SK-N-SH (cell line): Measurements from ENCODE around the gene SYT14. TPM values are rescaled to one million over a fixed set of nuclear protein-coding genes. Genes with fewer than 3 reads are reported as not detected.
"Not testable (repeated sequence)": the region's sequence is repeated elsewhere in the genome, so short reads cannot be mapped to it uniquely, and the experiment has no call there.

Experiments
- CTCF ChIA-PET: fragments of 300-600, 350-600 bp; formaldehyde crosslinking; extraction: SDS; loops from one replicate; lab custom pipeline; 2021; lab: Yijun Ruan, JAX
- POLR2A ChIA-PET: fragments of 350-600 bp; sonication (Branson Sonifier 250); formaldehyde crosslinking; extraction: SDS; loops from one replicate; lab custom pipeline; 2020; ENCODE audit warnings: antibody characterized with exemption, inconsistent platforms; lab: Yijun Ruan, JAX
- DNase-seq: peaks from one replicate; pipeline ENCODE4 v3.0.0; 2012
- H2AFZ ChIP-seq: fragments of 200-600 bp; sonication (generic); 2 replicates; pipeline ENCODE4 v1.8.1; 2016; ENCODE audit warnings: antibody characterized with exemption, mild to moderate bottlenecking, low read depth
- H3F3A ChIP-seq: fragments of 200-600 bp; sonication (generic); replicated peaks from 2 replicates; pipeline ENCODE3; 2016; ENCODE audit warnings: antibody characterized with exemption, mild to moderate bottlenecking; ENCODE audit not compliant: insufficient read depth
- H3K27ac ChIP-seq, 2 experiments: fragments of 200-500 bp in 1 of 2; fragments of 200-600 bp in 1 of 2; sonication (Bioruptor generic) in 1 of 2; sonication (generic), shearing (Covaris generic) in 1 of 2; 2 replicates each; pipeline versions ENCODE4 v1.5.1 to v1.6.1; 2014 to 2016; ENCODE audit warnings: low read depth in 2 of 2, inconsistent platforms in 1 of 2, low read length in 1 of 2, mild to moderate bottlenecking in 1 of 2, mixed read lengths in 1 of 2
- H3K27me3 ChIP-seq: fragments of 200-600 bp; sonication (generic), shearing (Covaris generic); 2 replicates; pipeline ENCODE4 v1.6.1; 2016; ENCODE audit warnings: mixed run types; ENCODE audit not compliant: insufficient read depth
- H3K36me3 ChIP-seq, 2 experiments: fragments of 200-500 bp in 1 of 2; fragments of 200-600 bp in 1 of 2; sonication (Bioruptor generic) in 1 of 2; sonication (generic) in 1 of 2; replicated peaks in 1 of 2; 2 replicates each; pipeline versions ENCODE3 to v1.5.1; 2014 to 2016; ENCODE audit warnings: low read length in 1 of 2, mild to moderate bottlenecking in 1 of 2; ENCODE audit not compliant: insufficient read depth in 2 of 2, control insufficient read depth in 1 of 2
- H3K4me1 ChIP-seq, 2 experiments: fragments of 200-500 bp in 1 of 2; fragments of 200-600 bp in 1 of 2; sonication (Bioruptor generic) in 1 of 2; sonication (generic), shearing (Covaris generic) in 1 of 2; 2 replicates each; pipeline versions ENCODE4 v1.5.1 to v1.6.1; 2014 to 2016; ENCODE audit warnings: low read depth in 1 of 2, low read length in 1 of 2, mixed run types in 1 of 2; ENCODE audit not compliant: insufficient read depth in 2 of 2, control insufficient read depth in 1 of 2
- H3K4me2 ChIP-seq: fragments of 200-600 bp; sonication (generic), shearing (Covaris generic); 2 replicates; pipeline ENCODE4 v1.6.1; 2017; ENCODE audit warnings: mixed run types
- H3K4me3 ChIP-seq, 2 experiments: fragments of 200-500 bp in 1 of 2; fragments of 200-600 bp in 1 of 2; sonication (Bioruptor generic) in 1 of 2; sonication (generic), shearing (Covaris generic) in 1 of 2; 2 replicates each; pipeline versions ENCODE4 v1.5.1 to v1.8.1; 2014 to 2016; ENCODE audit warnings: low read depth in 2 of 2, inconsistent platforms in 1 of 2, low read length in 1 of 2, mild to moderate bottlenecking in 1 of 2, mixed read lengths in 1 of 2, moderate library complexity in 1 of 2
- H3K79me2 ChIP-seq: fragments of 200-600 bp; sonication (generic); 2 replicates; pipeline ENCODE4 v1.8.1; 2017; ENCODE audit warnings: mild to moderate bottlenecking; ENCODE audit not compliant: insufficient read depth
- H3K9ac ChIP-seq: fragments of 200-600 bp; sonication (generic); 2 replicates; pipeline ENCODE4 v1.6.1; 2017; ENCODE audit warnings: mixed run types
- H3K9me2 ChIP-seq: fragments of 200-600 bp; sonication (generic); 2 replicates; pipeline ENCODE4 v1.6.1; 2017; ENCODE audit warnings: mixed run types
- H3K9me3 ChIP-seq: fragments of 200-600 bp; sonication (generic); 2 replicates; pipeline ENCODE4 v1.6.1; 2017; ENCODE audit warnings: mixed run types, mild to moderate bottlenecking, moderate library complexity
- H4K20me1 ChIP-seq: fragments of 200-600 bp; sonication (generic); 2 replicates; pipeline ENCODE4 v1.6.1; 2017; ENCODE audit warnings: mild to moderate bottlenecking, mixed run types; ENCODE audit not compliant: insufficient read depth
- GABPA ChIP-seq: IDR thresholded peaks from 2 replicates; pipeline ENCODE4 v1.4.0; 2012; ENCODE audit warnings: low read depth, mild to moderate bottlenecking
- MEF2A ChIP-seq: IDR thresholded peaks from 2 replicates; pipeline ENCODE4 v1.4.0; 2012; ENCODE audit warnings: low read depth, borderline replicate concordance
- MXI1 ChIP-seq: IDR thresholded peaks from 2 replicates; pipeline ENCODE4 v1.6.1; 2012; ENCODE audit warnings: mild to moderate bottlenecking, low read depth, low read length, improper control_type of control experiment
- POLR2AphosphoS5 ChIP-seq: IDR thresholded peaks from 2 replicates; pipeline ENCODE4 v1.6.1; 2012; ENCODE audit warnings: low read depth, low read length
- RAD21 ChIP-seq: IDR thresholded peaks from 2 replicates; pipeline ENCODE4 v1.6.1; 2012; ENCODE audit warnings: mild to moderate bottlenecking, low read length
- RCOR1 ChIP-seq: fragments of 150-350 bp; IDR thresholded peaks from 2 replicates; pipeline ENCODE4 v1.6.1; 2017; ENCODE audit warnings: antibody characterized with exemption, low read length
- RXRA ChIP-seq: IDR thresholded peaks from 2 replicates; pipeline ENCODE4 v1.4.0; 2012; ENCODE audit warnings: low read depth, mild to moderate bottlenecking, borderline replicate concordance
- SIN3A ChIP-seq: IDR thresholded peaks from 2 replicates; pipeline ENCODE4 v1.6.1; 2012; ENCODE audit warnings: low read depth, mild to moderate bottlenecking, low read length, moderate library complexity, borderline replicate concordance
- SMC3 ChIP-seq: IDR thresholded peaks from 2 replicates; pipeline ENCODE4 v1.6.1; 2012; ENCODE audit warnings: low read depth, low read length, improper control_type of control experiment
- WGBS: methylation state at CpG from one replicate; pipeline ENCODE4 v1.1.6; 2017; ENCODE audit warnings: low lambda C conversion rate; 5-methylcytosine and 5-hydroxymethylcytosine counted together
- polyA plus RNA-seq, 3 experiments: library from polyadenylated mRNA; depleted of rRNA; stranded (reverse); fragments of >200 nt; gene quantifications; 2 replicates each; pipeline ENCODE4 v1.2.3, GENCODE V29; 2012
- TF ChIP-seq, protein P1 (sequence below): IDR thresholded peaks from 2 replicates; pipeline ENCODE4 v1.4.0; 2012; ENCODE audit warnings: low read depth, borderline replicate concordance
- TF ChIP-seq, protein P2 (sequence below): fragments of 200-600 bp; sonication (generic); IDR thresholded peaks from 2 replicates; pipeline ENCODE4 v1.6.1; 2017; ENCODE audit warnings: antibody characterized with exemption, mild to moderate bottlenecking, moderate library complexity

Gene SYT14
- polyA plus RNA-seq, 1 of the 3 experiments (the other 2 are of a cell fraction) = 1.2 TPM

DNA sequence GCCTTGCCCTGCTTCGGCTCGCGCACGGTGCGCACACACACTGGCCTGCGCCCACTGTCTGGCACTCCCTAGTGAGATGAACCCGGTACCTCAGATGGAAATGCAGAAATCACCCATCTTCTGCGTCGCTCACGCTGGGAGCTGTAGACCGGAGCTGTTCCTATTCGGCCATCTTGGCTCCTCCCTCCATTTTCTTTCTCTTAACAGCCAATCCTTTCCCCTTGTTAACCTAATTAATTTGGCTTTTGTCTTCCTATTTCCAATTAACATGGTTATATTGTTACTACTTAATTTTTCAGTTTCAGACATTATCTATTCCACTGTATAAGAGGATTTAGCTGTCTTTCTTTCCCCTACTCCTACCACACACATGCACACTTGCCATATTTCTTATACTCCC, 18.4 kb upstream of the SYT14 start:
- POLR2A ChIA-PET, H4K20me1 ChIP-seq: not testable (repeated sequence)

DNA sequence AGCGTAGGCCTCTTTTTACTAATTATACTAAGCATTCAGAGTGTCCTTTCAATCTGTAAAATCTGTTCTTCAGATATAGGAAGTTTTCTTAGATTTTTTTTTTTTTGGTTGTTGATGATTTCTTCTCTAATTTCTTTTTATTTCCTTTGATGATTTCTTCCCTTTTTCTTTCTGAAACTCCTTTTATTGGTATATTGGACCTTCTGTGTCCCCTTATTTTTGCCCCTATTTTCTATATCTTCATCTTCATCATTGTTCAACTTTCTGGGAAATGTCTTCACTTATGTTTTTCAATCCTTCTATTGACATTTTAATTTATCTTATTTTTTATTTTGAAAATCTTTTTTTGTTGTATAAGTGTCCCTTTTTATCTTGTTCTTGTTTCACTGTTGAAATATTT, 17.2 kb upstream of the SYT14 start:
- Histone ChIP-seq H2AFZ (no peak overlapping the region), H4K20me1 (no peaks in the 10 kb centered on the region), H3K4me3 (no peak overlapping the region), H3K4me2 (no peak overlapping the region), H3K9ac (no peak overlapping the region), H3K9me3 (peaks cover 5% of the 10 kb centered on the region), H3K36me3 (no peaks in the 10 kb centered on the region), H3F3A (no peaks in the 10 kb centered on the region), H3K79me2 (no peaks in the 10 kb centered on the region), H3K27ac (no peak overlapping the region), H3K27me3 (no peaks in the 10 kb centered on the region), H3K9me2 (no peaks in the 10 kb centered on the region), H3K4me1 (peaks cover 1 to 7% of the 10 kb centered on the region in 2 experiments; a peak in 3 of 4 replicates)
- CTCF ChIA-PET = no interaction called here
- POLR2A ChIA-PET = no interaction called here
- no peak for DNase-seq
- WGBS = 73% methylated on average over 1 of the region's 1 CpG
- TF ChIP-seq MEF2A (no peak), MXI1 (no peak), SMC3 (no peak), POLR2AphosphoS5 (no peak), GABPA (no peak), RAD21 (no peak), SIN3A (no peak), RCOR1 (no peak), RXRA (no peak)
- TF ChIP-seq, protein P1, sequence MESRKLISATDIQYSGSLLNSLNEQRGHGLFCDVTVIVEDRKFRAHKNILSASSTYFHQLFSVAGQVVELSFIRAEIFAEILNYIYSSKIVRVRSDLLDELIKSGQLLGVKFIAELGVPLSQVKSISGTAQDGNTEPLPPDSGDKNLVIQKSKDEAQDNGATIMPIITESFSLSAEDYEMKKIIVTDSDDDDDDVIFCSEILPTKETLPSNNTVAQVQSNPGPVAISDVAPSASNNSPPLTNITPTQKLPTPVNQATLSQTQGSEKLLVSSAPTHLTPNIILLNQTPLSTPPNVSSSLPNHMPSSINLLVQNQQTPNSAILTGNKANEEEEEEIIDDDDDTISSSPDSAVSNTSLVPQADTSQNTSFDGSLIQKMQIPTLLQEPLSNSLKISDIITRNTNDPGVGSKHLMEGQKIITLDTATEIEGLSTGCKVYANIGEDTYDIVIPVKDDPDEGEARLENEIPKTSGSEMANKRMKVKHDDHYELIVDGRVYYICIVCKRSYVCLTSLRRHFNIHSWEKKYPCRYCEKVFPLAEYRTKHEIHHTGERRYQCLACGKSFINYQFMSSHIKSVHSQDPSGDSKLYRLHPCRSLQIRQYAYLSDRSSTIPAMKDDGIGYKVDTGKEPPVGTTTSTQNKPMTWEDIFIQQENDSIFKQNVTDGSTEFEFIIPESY = no peak
- TF ChIP-seq, protein P2, sequence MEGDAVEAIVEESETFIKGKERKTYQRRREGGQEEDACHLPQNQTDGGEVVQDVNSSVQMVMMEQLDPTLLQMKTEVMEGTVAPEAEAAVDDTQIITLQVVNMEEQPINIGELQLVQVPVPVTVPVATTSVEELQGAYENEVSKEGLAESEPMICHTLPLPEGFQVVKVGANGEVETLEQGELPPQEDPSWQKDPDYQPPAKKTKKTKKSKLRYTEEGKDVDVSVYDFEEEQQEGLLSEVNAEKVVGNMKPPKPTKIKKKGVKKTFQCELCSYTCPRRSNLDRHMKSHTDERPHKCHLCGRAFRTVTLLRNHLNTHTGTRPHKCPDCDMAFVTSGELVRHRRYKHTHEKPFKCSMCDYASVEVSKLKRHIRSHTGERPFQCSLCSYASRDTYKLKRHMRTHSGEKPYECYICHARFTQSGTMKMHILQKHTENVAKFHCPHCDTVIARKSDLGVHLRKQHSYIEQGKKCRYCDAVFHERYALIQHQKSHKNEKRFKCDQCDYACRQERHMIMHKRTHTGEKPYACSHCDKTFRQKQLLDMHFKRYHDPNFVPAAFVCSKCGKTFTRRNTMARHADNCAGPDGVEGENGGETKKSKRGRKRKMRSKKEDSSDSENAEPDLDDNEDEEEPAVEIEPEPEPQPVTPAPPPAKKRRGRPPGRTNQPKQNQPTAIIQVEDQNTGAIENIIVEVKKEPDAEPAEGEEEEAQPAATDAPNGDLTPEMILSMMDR = no peak

More for the DNA sequence above, 18.4 kb upstream of the SYT14 start:
- H3K4me1 ChIP-seq, H3K4me3 ChIP-seq, H2AFZ ChIP-seq, H3K9ac ChIP-seq, H3F3A ChIP-seq, H3K9me2 ChIP-seq, H3K27me3 ChIP-seq, H3K4me2 ChIP-seq, H3K9me3 ChIP-seq, DNase-seq, H3K79me2 ChIP-seq, H3K36me3 ChIP-seq, CTCF ChIA-PET, H3K27ac ChIP-seq: not testable (repeated sequence)
- WGBS = 83% methylated on average over 8 of the region's 12 CpGs
